KMS-11 (cell line): Measurements from ENCODE around the gene ETNK2.

Experiments used
- H2AFZ ChIP-seq: fragments of 200-600 bp; sonication (generic); 2 replicates; pipeline ENCODE4 v1.6.1; 2016; ENCODE audit warnings: antibody characterized with exemption, mixed run types, low read depth
- H3K27ac ChIP-seq: fragments of 200-600 bp; sonication (generic); 2 replicates; pipeline ENCODE4 v1.6.1; 2016; ENCODE audit warnings: mild to moderate bottlenecking, mixed run types
- H3K27me3 ChIP-seq: fragments of 200-600 bp; sonication (generic); 2 replicates; pipeline ENCODE4 v1.6.1; 2017; ENCODE audit warnings: mild to moderate bottlenecking, low read depth, mixed run types, moderate library complexity; ENCODE audit not compliant: insufficient read depth
- H3K36me3 ChIP-seq: fragments of 200-600 bp; sonication (generic); 2 replicates; pipeline ENCODE4 v1.6.1; 2017; ENCODE audit warnings: mild to moderate bottlenecking, mixed run types; ENCODE audit not compliant: insufficient read depth
- H3K4me1 ChIP-seq: fragments of 200-600 bp; sonication (generic); 2 replicates; pipeline ENCODE4 v1.6.1; 2016; ENCODE audit warnings: mild to moderate bottlenecking, low read depth, mixed run types; ENCODE audit not compliant: poor library complexity, severe bottlenecking
- H3K4me2 ChIP-seq: fragments of 200-600 bp; sonication (generic); 2 replicates; pipeline ENCODE4 v1.7.0; 2016; ENCODE audit warnings: mild to moderate bottlenecking, mixed run types
- H3K4me3 ChIP-seq: fragments of 200-600 bp; sonication (generic); IDR thresholded peaks from 2 replicates; pipeline ENCODE4 v1.6.1; 2017; ENCODE audit warnings: low read depth, low read length, mixed read lengths; ENCODE audit not compliant: insufficient read depth
- H3K79me2 ChIP-seq: fragments of 200-600 bp; sonication (generic); 2 replicates; pipeline ENCODE4 v1.6.1; 2016; ENCODE audit warnings: low read depth, mixed run types; ENCODE audit not compliant: insufficient read depth
- H3K9ac ChIP-seq: fragments of 200-600 bp; sonication (generic); 2 replicates; pipeline ENCODE4 v1.6.1; 2016; ENCODE audit warnings: mild to moderate bottlenecking, mixed run types
- H4K20me1 ChIP-seq: fragments of 200-600 bp; sonication (generic); 2 replicates; pipeline ENCODE4 v1.6.1; 2016; ENCODE audit warnings: mild to moderate bottlenecking, mixed run types; ENCODE audit not compliant: insufficient read depth
- CTCF ChIP-seq: fragments of 200-600 bp; sonication (generic); conservative IDR thresholded peaks from 2 replicates; pipeline ENCODE4 v1.6.1; 2017; ENCODE audit warnings: low read depth, mild to moderate bottlenecking, antibody characterized with exemption, low read length, moderate library complexity, mixed read lengths

Gene ETNK2

DNA sequence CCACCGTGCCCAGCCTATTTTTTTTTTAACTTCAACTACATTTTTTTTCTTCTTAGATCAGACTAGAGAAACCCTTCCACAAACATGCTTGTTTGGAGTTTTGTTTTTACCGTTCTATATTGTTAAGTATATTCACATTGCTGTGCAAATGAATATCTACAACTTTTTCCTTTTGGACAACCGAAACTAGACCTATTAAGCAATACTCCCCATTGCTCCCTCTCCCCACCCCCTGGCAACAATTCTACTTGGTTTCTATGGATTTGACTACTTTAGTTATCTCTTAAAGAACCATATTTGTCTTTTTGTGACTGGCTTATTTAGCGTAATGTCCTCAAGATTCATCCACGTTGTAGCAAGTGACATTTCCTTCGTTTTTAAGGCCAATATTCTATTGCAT is 19.1 kb downstream of the ETNK2 start:
- TF ChIP-seq CTCF: no peak
- no peaks in the 10 kb centered on the region for H3K79me2 ChIP-seq
- H3K4me2 ChIP-seq: no peak overlapping the region
- no peaks in the 10 kb centered on the region for H4K20me1 ChIP-seq
- no peak overlapping the region for H2AFZ ChIP-seq
- no peaks in the 10 kb centered on the region for H3K36me3 ChIP-seq
- H3K4me1 ChIP-seq: peaks cover 3% of the 10 kb centered on the region
- no peak overlapping the region for H3K9ac ChIP-seq
- no peak overlapping the region for H3K4me3 ChIP-seq
- H3K27ac ChIP-seq: no peak overlapping the region
- H3K27me3 ChIP-seq: no peaks in the 10 kb centered on the region

GRCh38 chr1:204131978-204132377 is 19.9 kb downstream of the ETNK2 start:
- H2AFZ ChIP-seq: no peak overlapping the region
- H3K79me2 ChIP-seq: no peaks in the 10 kb centered on the region
- H3K27me3 ChIP-seq: no peaks in the 10 kb centered on the region
- H3K36me3 ChIP-seq: no peaks in the 10 kb centered on the region
- no peak overlapping the region for H3K9ac ChIP-seq
- no peak overlapping the region for H3K4me3 ChIP-seq
- no peak overlapping the region for H3K4me2 ChIP-seq
- H4K20me1 ChIP-seq: no peaks in the 10 kb centered on the region
- TF ChIP-seq CTCF: no peak
- H3K4me1 ChIP-seq: peaks cover 3% of the 10 kb centered on the region
- H3K27ac ChIP-seq: no peak overlapping the region

- no peaks in the 10 kb centered on the region for H3K36me3 ChIP-seq
Measured at GRCh38 chr1:204130981-204131892, 20.6 kb downstream of the ETNK2 start.

GRCh38 chr1:204130178-204130577 is 21.7 kb downstream of the ETNK2 start:
- Histone ChIP-seq H3K4me3 (no peak overlapping the region), H3K4me2 (no peak overlapping the region)

More at GRCh38 chr1:204130981-204131892, 20.6 kb downstream of the ETNK2 start:
- no peaks in the 10 kb centered on the region for H3K27me3 ChIP-seq
- H3K27ac ChIP-seq: no peak overlapping the region
- no peaks in the 10 kb centered on the region for H4K20me1 ChIP-seq
- no peak overlapping the region for H3K4me2 ChIP-seq
- H3K9ac ChIP-seq: no peak overlapping the region
- no peak overlapping the region for H3K4me3 ChIP-seq
- no peak for TF ChIP-seq CTCF
- H3K79me2 ChIP-seq: no peaks in the 10 kb centered on the region
- H3K4me1 ChIP-seq: peaks cover 3% of the 10 kb centered on the region
- no peak overlapping the region for H2AFZ ChIP-seq

More at GRCh38 chr1:204130178-204130577, 21.7 kb downstream of the ETNK2 start:
- Histone ChIP-seq H2AFZ (no peak overlapping the region), H4K20me1 (no peaks in the 10 kb centered on the region), H3K9ac (no peak overlapping the region), H3K27me3 (no peaks in the 10 kb centered on the region), H3K4me1 (peaks cover 3% of the 10 kb centered on the region), H3K27ac (no peak overlapping the region), H3K79me2 (no peaks in the 10 kb centered on the region), H3K36me3 (no peaks in the 10 kb centered on the region)
- no peak for TF ChIP-seq CTCF
